Smooth muscle cell (in vitro differentiated cells): Measurements from ENCODE around the gene CMKLR1. TPM values are rescaled to one million over a fixed set of nuclear protein-coding genes. Genes with fewer than 3 reads are reported as not detected.

Experiments
- DNase-seq: peaks from one replicate; lab custom pipeline; 2025; ENCODE audit not compliant: unreplicated experiment; lab: John Stamatoyannopoulos, UW
- H2AFZ ChIP-seq: fragments of 200-600 bp; sonication (generic); 2 replicates; pipeline ENCODE4 v1.6.0; 2016; ENCODE audit warnings: antibody characterized with exemption, low read depth, mild to moderate bottlenecking
- H3F3A ChIP-seq: fragments of 200-600 bp; sonication (generic); 2 replicates; pipeline ENCODE4 v1.6.0; 2017; ENCODE audit warnings: antibody characterized with exemption, low read depth
- H3K27ac ChIP-seq: fragments of 200-600 bp; sonication (generic); 2 replicates; pipeline ENCODE4 v1.5.1; 2016; ENCODE audit warnings: low read depth, mild to moderate bottlenecking
- H3K27me3 ChIP-seq: fragments of 200-600 bp; sonication (generic); 2 replicates; pipeline ENCODE4 v1.6.1; 2016; ENCODE audit warnings: low read depth, mild to moderate bottlenecking
- H3K36me3 ChIP-seq: fragments of 200-600 bp; sonication (generic); 2 replicates; pipeline ENCODE4 v1.5.1; 2016; ENCODE audit warnings: low read depth
- H3K4me1 ChIP-seq: fragments of 200-600 bp; sonication (generic); 2 replicates; pipeline ENCODE4 v1.5.1; 2016; ENCODE audit warnings: low read depth
- H3K4me2 ChIP-seq: fragments of 200-600 bp; sonication (generic); 2 replicates; pipeline ENCODE4 v1.6.0; 2016; ENCODE audit warnings: mild to moderate bottlenecking
- H3K4me3 ChIP-seq: fragments of 200-600 bp; sonication (generic); 2 replicates; pipeline ENCODE4 v1.5.1; 2016; ENCODE audit warnings: mild to moderate bottlenecking
- H3K79me2 ChIP-seq: fragments of 200-600 bp; sonication (generic); 2 replicates; pipeline ENCODE4 v1.6.0; 2016; ENCODE audit warnings: low read depth, mild to moderate bottlenecking
- H3K9ac ChIP-seq: fragments of 200-600 bp; sonication (generic); 2 replicates; pipeline ENCODE4 v1.6.0; 2016; ENCODE audit warnings: low read depth
- H3K9me3 ChIP-seq: fragments of 200-600 bp; sonication (generic); replicated peaks from 2 replicates; pipeline ENCODE4 v1.5.1; 2016; ENCODE audit warnings: low read depth
- H4K20me1 ChIP-seq: fragments of 200-600 bp; sonication (generic); 2 replicates; pipeline ENCODE4 v1.6.0; 2016; ENCODE audit warnings: low read depth
- WGBS: methylation state at CpG from one replicate; pipeline ENCODE4 v1.1.7; 2016; ENCODE audit warnings: low lambda C conversion rate; 5-methylcytosine and 5-hydroxymethylcytosine counted together
- polyA plus RNA-seq: library from polyadenylated mRNA; unstranded; fragments of >200 nt; fragmentation: Nextera tagmentation; extraction: Ambion mirVana; gene quantifications from 2 replicates; pipeline ENCODE4 v1.2.1, GENCODE V29; 2016
- total RNA-seq: library from RNA; depleted of rRNA; stranded (reverse); fragments of >200 nt; gene quantifications from 2 replicates; pipeline ENCODE4 v1.2.3, GENCODE V29; 2014
- TF ChIP-seq, protein P1 (sequence below): fragments of 200-600 bp; sonication (generic); IDR thresholded peaks from 2 replicates; pipeline ENCODE4 v1.5.1; 2017; ENCODE audit warnings: borderline replicate concordance, mild to moderate bottlenecking, antibody characterized with exemption; ENCODE audit not compliant: insufficient read depth, poor library complexity, severe bottlenecking

CMKLR1 gene
- total and polyA plus RNA-seq, 2 experiments from 2014 or later, result 179 to 294 TPM

DNA sequence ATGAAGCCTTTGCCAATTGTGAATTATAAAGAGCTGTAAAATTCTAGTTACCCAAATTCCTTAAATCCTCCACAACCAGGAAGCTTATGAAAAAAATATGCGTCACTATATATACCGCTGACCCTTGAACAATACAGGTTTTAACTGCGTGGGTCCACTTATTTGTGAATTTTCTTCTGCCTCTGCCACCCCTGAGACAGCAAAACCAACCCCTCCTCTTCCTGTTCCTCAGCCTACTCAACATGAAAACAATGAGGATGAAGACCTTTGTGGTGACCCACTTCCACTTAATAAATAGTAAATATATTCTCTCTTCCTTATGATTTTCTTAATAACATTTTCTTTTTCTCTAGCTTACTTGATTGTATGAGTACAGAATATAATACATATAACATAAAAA lies 42.2 kb downstream of the CMKLR1 start:
- 80% methylated on average over 3 of the region's 3 CpGs for WGBS
- DNase-seq, result no peak
- peaks cover 97% of the 10 kb centered on the region for H4K20me1 ChIP-seq

DNA sequence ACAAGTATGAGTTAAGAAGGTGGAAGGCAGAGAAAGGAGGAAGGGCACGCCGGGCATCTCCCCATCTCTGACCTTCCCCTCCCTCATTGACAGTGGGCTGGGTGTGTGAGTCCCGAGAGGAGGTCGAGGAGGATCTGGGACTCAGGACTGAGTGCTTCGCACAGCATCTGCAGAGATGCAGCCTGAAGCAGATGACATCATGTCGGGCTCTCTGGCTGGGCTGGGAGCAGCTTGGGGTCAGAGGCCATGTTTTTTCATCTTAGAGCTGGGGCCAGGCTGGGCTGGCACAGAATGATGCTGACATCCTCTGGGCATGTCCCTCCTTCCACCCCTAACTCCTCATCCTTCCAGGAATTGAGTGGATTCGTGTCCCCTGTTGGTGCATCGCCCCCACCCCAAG lies 43.5 kb downstream of the CMKLR1 start:
- Histone ChIP-seq H3K27ac (no peak overlapping the region), H3K9ac (no peak overlapping the region), H3K27me3 (no peaks in the 10 kb centered on the region), H3K4me3 (no peak overlapping the region), H3K9me3 (no peaks in the 10 kb centered on the region), H3K79me2 (peaks cover 31% of the 10 kb centered on the region), H4K20me1 (peaks cover 100% of the 10 kb centered on the region), H3K36me3 (peaks cover 4% of the 10 kb centered on the region), H3F3A (peaks cover 2% of the 10 kb centered on the region), H2AFZ (no peak overlapping the region), H3K4me1 (no peaks in the 10 kb centered on the region), H3K4me2 (no peak overlapping the region)
- TF ChIP-seq, protein P1, sequence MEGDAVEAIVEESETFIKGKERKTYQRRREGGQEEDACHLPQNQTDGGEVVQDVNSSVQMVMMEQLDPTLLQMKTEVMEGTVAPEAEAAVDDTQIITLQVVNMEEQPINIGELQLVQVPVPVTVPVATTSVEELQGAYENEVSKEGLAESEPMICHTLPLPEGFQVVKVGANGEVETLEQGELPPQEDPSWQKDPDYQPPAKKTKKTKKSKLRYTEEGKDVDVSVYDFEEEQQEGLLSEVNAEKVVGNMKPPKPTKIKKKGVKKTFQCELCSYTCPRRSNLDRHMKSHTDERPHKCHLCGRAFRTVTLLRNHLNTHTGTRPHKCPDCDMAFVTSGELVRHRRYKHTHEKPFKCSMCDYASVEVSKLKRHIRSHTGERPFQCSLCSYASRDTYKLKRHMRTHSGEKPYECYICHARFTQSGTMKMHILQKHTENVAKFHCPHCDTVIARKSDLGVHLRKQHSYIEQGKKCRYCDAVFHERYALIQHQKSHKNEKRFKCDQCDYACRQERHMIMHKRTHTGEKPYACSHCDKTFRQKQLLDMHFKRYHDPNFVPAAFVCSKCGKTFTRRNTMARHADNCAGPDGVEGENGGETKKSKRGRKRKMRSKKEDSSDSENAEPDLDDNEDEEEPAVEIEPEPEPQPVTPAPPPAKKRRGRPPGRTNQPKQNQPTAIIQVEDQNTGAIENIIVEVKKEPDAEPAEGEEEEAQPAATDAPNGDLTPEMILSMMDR, result no peak
- DNase-seq, result no peak
- WGBS, result 88% methylated on average over 8 of the region's 8 CpGs

More for the DNA sequence above, 42.2 kb downstream of the CMKLR1 start:
- H3K9me3 ChIP-seq, result no peaks in the 10 kb centered on the region
- peaks cover 8% of the 10 kb centered on the region for H3F3A ChIP-seq
- no peaks in the 10 kb centered on the region for H3K4me1 ChIP-seq
- no peak overlapping the region for H3K9ac ChIP-seq
- TF ChIP-seq, protein P1, result no peak
- peaks cover 4% of the 10 kb centered on the region for H3K36me3 ChIP-seq
- no peak overlapping the region for H2AFZ ChIP-seq
- H3K27me3 ChIP-seq, result no peaks in the 10 kb centered on the region
- H3K4me3 ChIP-seq, result no peak overlapping the region
- peaks cover 44% of the 10 kb centered on the region for H3K79me2 ChIP-seq
- H3K27ac ChIP-seq, result no peak overlapping the region
- no peak overlapping the region for H3K4me2 ChIP-seq

DNA sequence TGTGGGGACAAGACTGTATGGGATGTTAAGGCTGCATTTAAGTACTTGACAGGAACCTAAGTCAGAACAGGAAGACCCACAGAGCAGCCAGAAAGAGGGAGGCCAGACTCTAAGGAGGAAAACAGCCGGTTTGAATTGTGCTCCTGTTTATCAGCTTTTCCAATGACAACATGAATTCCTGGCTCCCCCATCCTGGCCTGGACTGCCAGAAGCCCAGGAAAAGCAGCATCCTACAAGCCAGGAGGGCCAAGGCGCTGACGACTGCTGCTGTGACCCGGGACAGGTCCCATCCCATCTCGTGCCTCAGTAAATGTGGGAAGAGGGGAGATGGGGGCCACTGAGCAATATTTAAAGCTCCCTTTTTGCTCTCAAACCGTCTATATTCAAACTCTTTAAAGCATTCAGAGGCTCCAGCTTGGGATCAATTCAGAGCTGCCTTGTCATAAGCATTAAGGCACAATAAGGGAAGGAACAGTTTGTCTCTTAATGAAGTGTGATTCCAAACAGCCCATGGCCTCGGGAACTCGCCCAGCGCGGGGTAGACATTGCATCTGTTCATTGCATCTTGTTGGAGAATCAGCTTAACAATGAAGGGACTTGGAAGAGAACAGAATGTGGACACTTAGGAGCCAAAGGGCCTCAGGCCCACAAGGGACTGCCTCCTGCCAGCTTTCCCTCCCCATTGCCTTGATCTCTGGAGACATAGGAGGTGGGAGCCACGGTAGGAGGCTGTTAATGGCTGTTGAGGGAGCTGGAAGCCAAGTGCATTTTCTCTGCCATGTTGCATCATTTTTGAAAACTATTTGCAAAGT lies 49.6 kb downstream of the CMKLR1 start:
- 82% methylated on average over 11 of the region's 11 CpGs for WGBS
- no peak for DNase-seq
- Histone ChIP-seq H3K36me3 (peaks cover 12% of the 10 kb centered on the region), H3K4me1 (no peaks in the 10 kb centered on the region), H3K27ac (no peak overlapping the region), H2AFZ (no peak overlapping the region), H3K4me2 (no peak overlapping the region), H3K9me3 (no peaks in the 10 kb centered on the region), H3K9ac (no peak overlapping the region), H3K79me2 (no peaks in the 10 kb centered on the region), H3F3A (peaks cover 12% of the 10 kb centered on the region), H3K27me3 (no peaks in the 10 kb centered on the region), H3K4me3 (no peak overlapping the region), H4K20me1 (peaks cover 73% of the 10 kb centered on the region)
- TF ChIP-seq, protein P1, result no peak

DNA sequence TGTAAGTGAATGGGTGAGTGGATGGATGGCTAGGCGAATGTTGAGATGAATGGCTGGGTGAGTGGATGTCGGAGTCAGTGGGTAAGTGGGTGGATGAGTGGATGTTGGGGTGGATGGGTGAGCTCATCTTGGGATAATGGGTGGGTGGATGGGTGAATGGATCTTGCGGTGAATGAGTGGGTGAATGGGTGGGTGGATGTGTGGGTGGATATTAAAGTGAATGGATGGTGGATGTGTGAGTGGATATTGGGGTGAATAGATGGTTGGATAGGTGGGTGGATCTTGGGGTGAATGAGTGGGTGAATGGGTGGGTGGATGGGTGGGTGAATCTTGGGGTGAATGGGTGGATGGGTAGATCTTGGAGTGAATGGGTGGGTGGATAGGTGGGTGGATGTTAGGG lies 51.9 kb downstream of the CMKLR1 start:
- DNase-seq, result no peak
- no peak overlapping the region for H3K4me2 ChIP-seq
- no peaks in the 10 kb centered on the region for H3K4me1 ChIP-seq
- WGBS, result 95% methylated on average over 3 of the region's 3 CpGs
- H3K27ac ChIP-seq, result no peak overlapping the region
- peaks cover 12% of the 10 kb centered on the region for H3F3A ChIP-seq
- H3K4me3 ChIP-seq, result no peak overlapping the region
- no peaks in the 10 kb centered on the region for H3K9me3 ChIP-seq
- no peak overlapping the region for H2AFZ ChIP-seq
- H3K27me3 ChIP-seq, result no peaks in the 10 kb centered on the region
- TF ChIP-seq, protein P1, result no peak
- no peaks in the 10 kb centered on the region for H3K79me2 ChIP-seq
- peaks cover 50% of the 10 kb centered on the region for H4K20me1 ChIP-seq
- no peak overlapping the region for H3K9ac ChIP-seq
- H3K36me3 ChIP-seq, result peaks cover 7% of the 10 kb centered on the region
